ENCODE data around the gene CWC27. TPM values are rescaled to one million over a fixed set of nuclear protein-coding genes. Genes with fewer than 3 reads are reported as not detected.

CWC27 gene
- total and polyA plus RNA-seq, 9 of the 15 experiments (the other 6 are each of a cell fraction or from before 2014, with no cell fraction given): 19.7 to 49.3 (median 38.3) TPM

GRCh38 chr5:64786372-64786771 is 17.6 kb downstream of the CWC27 start (continued):
- TF ChIP-seq MGA (IDR thresholded peaks at IDR 0.05) (no peak), RNF219 (CRISPR knock-in tag; IDR thresholded peaks at IDR 0.05) (no peak), ZBTB7A (IDR thresholded peaks at IDR 0.05; ENCODE audit: borderline replicate concordance, control insufficient read depth, low read depth, low read length) (no peak)

Measured in K562 (cell line).